Liver (tissue), 9 donors: ENCODE measurements around the gene TXNDC17. TPM values are rescaled to one million over a fixed set of nuclear protein-coding genes. Genes with fewer than 3 reads are reported as not detected.
"Not testable (repeated sequence)": the region's sequence is repeated elsewhere in the genome, so short reads cannot be mapped to it uniquely, and the experiment has no call there.

Experiments
- DNase-seq: peaks from one replicate; pipeline ENCODE4 v3.0.0-alpha.2; 2017; ENCODE audit warnings: low spot score
- H3K27ac ChIP-seq, 2 donors: one replicate each; pipeline ENCODE4 v1.7.0; 2013; ENCODE audit warnings: inconsistent platforms in 2 of 2, low read length in 2 of 2, control low read depth in 1 of 2, low read depth in 1 of 2, mild to moderate bottlenecking in 1 of 2
- H3K27me3 ChIP-seq, 4 donors: one replicate each; pipeline versions ENCODE4 v1.6.1 to v1.7.0; 2013; ENCODE audit warnings: low read length in 3 of 4, inconsistent platforms in 1 of 4, mild to moderate bottlenecking in 1 of 4, moderate library complexity in 1 of 4; ENCODE audit not compliant: control insufficient read depth in 4 of 4, insufficient read depth in 4 of 4
- H3K36me3 ChIP-seq, 4 donors: one replicate each; pipeline versions ENCODE4 v1.6.1 to v1.7.0; 2013; ENCODE audit warnings: low read length in 3 of 4, mild to moderate bottlenecking in 3 of 4, low read depth in 1 of 4, moderate library complexity in 1 of 4; ENCODE audit not compliant: control insufficient read depth in 4 of 4, insufficient read depth in 3 of 4
- H3K4me1 ChIP-seq, 4 donors: one replicate each; pipeline versions ENCODE4 v1.6.1 to v1.7.0; 2013; ENCODE audit warnings: low read length in 3 of 4, mild to moderate bottlenecking in 3 of 4, moderate library complexity in 1 of 4; ENCODE audit not compliant: control insufficient read depth in 4 of 4, insufficient read depth in 4 of 4
- H3K4me3 ChIP-seq, 3 donors: one replicate each; pipeline versions ENCODE4 v1.6.1 to v1.7.0; 2013; ENCODE audit warnings: low read length in 3 of 3, control low read depth in 1 of 3, low read depth in 1 of 3, mild to moderate bottlenecking in 1 of 3
- H3K9ac ChIP-seq, 2 donors: one replicate each; pipeline ENCODE4 v1.7.0; 2013; ENCODE audit warnings: low read length in 2 of 2, mild to moderate bottlenecking in 2 of 2, moderate library complexity in 2 of 2, control low read depth in 1 of 2, low read depth in 1 of 2
- H3K9me3 ChIP-seq, 4 donors: one replicate each; pipeline versions ENCODE4 v1.6.1 to v1.7.0; 2013; ENCODE audit warnings: low read length in 3 of 4; ENCODE audit not compliant: control insufficient read depth in 4 of 4
- ATF3 ChIP-seq: IDR thresholded peaks from 2 replicates; pipeline ENCODE4 v1.6.1; 2016; ENCODE audit warnings: antibody characterized with exemption
- EGR1 ChIP-seq, 2 donors: IDR thresholded peaks; 2 replicates each; pipeline ENCODE4 v1.6.1; 2016 to 2018; ENCODE audit warnings: antibody characterized with exemption in 2 of 2, low read depth in 2 of 2
- FOXA1 ChIP-seq: IDR thresholded peaks from 2 replicates; pipeline ENCODE4 v1.6.1; 2016; ENCODE audit warnings: antibody characterized with exemption
- FOXA2 ChIP-seq: IDR thresholded peaks from 2 replicates; pipeline ENCODE4 v1.6.1; 2016; ENCODE audit warnings: antibody characterized with exemption
- GABPA ChIP-seq, 2 donors: IDR thresholded peaks in 1 of 2; conservative IDR thresholded peaks in 1 of 2; 2 replicates each; pipeline ENCODE4 v1.6.1; 2016; ENCODE audit warnings: antibody characterized with exemption in 2 of 2, mild to moderate bottlenecking in 1 of 2, moderate library complexity in 1 of 2
- HNF4A ChIP-seq, 2 donors: conservative IDR thresholded peaks; 2 replicates each; pipeline ENCODE4 v1.6.1; 2016; ENCODE audit warnings: antibody characterized with exemption in 2 of 2, mild to moderate bottlenecking in 2 of 2
- HNF4G ChIP-seq: IDR thresholded peaks from 2 replicates; pipeline ENCODE4 v1.6.1; 2016; ENCODE audit warnings: antibody characterized with exemption
- JUND ChIP-seq, 2 donors: IDR thresholded peaks; 2 replicates each; pipeline ENCODE4 v1.6.1; 2016; ENCODE audit warnings: antibody characterized with exemption in 2 of 2
- RAD21 ChIP-seq, 2 donors: IDR thresholded peaks; 2 replicates each; pipeline ENCODE4 v1.6.1; 2016; ENCODE audit warnings: antibody characterized with exemption in 2 of 2, mild to moderate bottlenecking in 2 of 2
- SP1 ChIP-seq: IDR thresholded peaks from 2 replicates; pipeline ENCODE4 v1.6.1; 2018; ENCODE audit warnings: antibody characterized with exemption, mild to moderate bottlenecking
- TAF1 ChIP-seq: conservative IDR thresholded peaks from 2 replicates; pipeline ENCODE4 v1.6.1; 2016; ENCODE audit warnings: antibody characterized with exemption, mild to moderate bottlenecking
- YY1 ChIP-seq: IDR thresholded peaks from 2 replicates; pipeline ENCODE4 v1.6.1; 2016; ENCODE audit warnings: antibody characterized with exemption, mild to moderate bottlenecking
- whole genome bisulfite sequencing: extraction: QIAGEN DNeasy Blood & Tissue Kit; methylation state at CpG from one replicate; pipeline ENCODE4 v1.1.7; 2013; 5-methylcytosine and 5-hydroxymethylcytosine counted together
- polyA plus RNA-seq, 2 donors: library from polyadenylated mRNA; stranded (reverse) in 1 of 2; unstranded in 1 of 2; fragments of 200-250 nt in 1 of 2; fragments of >200 nt in 1 of 2; fragmentation: Nextera tagmentation in 1 of 2; extraction: Ambion mirVana in 1 of 2; gene quantifications; one replicate each; pipeline versions ENCODE4 v1.2.1 to v1.2.3, GENCODE V29; 2013 to 2015
- total RNA-seq, 2 donors: library from RNA; depleted of rRNA; stranded (reverse); fragments of >200 nt; gene quantifications; one replicate each; pipeline ENCODE4 v1.2.3, GENCODE V29; 2014
- TF ChIP-seq, protein P1 (sequence below): IDR thresholded peaks from 2 replicates; pipeline ENCODE4 v1.6.1; 2016; ENCODE audit warnings: antibody characterized with exemption
- TF ChIP-seq, protein P2 (sequence below): IDR thresholded peaks from 2 replicates; pipeline ENCODE4 v1.6.1; 2016; ENCODE audit warnings: antibody characterized with exemption
- TF ChIP-seq, protein P3 (sequence below): fragments of 150-350 bp; IDR thresholded peaks from 2 replicates; pipeline ENCODE4 v1.5.1; 2017; ENCODE audit warnings: improper control_type of control experiment, low read depth, low read length; ENCODE audit not compliant: missing input control
- donor health status: healthy.
- donor health status: healthy.
- donor health status: healthy.
- donor health status: healthy.
- donor health status: healthy.

Gene TXNDC17
- total and polyA plus RNA-seq, 4 donors = 32.9 to 329 (median 99.6) TPM

DNA sequence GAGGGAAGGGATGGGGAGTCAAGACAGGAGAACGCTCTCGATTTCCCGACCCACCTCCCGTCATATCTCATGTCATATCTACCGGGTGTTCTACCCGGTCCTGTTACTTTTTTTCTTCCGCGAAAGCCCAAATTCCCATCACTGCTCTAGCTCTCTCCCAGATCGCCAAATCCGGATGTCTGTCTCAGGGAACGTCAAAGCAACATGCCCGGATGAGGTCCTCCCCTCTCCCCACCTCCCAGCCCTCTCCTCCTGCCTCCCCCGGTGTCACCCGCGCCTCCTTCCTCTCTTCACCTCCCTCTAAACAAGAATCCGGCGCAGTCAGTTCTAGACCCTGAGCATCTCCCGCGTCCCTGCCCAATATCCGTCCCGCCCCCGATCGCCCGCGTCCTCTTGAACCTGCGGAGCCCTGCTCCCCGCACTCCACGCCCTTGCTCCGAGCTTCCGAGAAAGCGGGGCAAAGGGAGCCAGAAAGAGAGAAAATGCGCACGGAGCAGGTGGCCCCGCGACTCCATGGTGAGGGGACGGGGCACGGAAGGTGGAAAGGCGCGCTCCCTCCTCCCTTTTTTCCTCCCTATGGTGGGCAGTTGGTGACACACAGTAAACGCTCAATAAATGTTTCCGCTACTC, 15.0 kb downstream of the TXNDC17 start:
- not testable (repeated sequence) for H3K9me3 ChIP-seq, H3K27ac ChIP-seq, H3K9ac ChIP-seq, DNase-seq, H3K27me3 ChIP-seq, H3K4me3 ChIP-seq, H3K36me3 ChIP-seq
- peaks cover 2 to 28% (median 21%) of the 10 kb centered on the region in 4 donors for H3K4me1 ChIP-seq
- WGBS = 6% methylated on average over 38 of the region's 41 CpGs

DNA sequence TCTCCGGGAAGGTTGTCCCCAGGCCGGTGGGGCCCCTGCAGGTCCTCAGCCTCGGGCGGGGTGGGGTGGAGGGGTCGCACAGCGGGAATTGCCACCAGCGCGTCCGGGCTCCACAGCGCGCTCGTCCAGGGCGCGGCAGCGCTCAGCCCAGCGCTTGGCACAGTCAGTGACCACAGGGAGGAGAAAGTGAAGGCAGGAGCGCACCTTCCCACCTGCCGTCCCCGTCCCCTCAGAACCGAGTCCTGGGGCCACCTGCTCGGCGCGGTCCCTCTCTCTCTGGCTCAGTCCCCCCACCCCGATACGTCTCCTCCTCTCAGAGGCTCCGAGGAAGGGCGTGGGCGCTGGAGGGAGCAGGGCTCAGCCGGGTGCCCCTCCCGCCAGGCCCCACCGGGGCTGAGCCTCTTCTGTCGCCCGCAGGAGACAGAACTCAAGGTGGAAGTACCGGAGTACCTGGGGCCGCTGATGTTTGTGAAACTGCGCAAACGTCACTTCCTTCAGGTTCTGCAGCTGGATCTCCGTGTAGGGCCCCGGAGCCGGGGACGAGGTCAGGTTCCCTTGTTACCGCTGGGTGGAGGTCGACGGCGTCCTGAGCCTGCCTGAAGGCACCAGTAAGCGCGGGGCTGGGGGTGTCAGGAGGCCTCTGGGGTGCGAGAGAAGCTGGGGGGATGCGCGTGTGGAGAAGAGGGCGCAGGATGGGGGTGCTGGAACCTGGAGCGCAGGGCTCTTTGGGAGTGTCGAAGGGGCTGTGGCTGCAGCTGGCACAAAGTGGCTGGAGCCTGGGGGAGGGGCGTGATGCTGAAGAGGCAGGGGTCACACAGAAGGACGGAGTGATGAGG, 16.2 kb downstream of the TXNDC17 start:
- H3K9me3 ChIP-seq, H3K27ac ChIP-seq, DNase-seq, H3K27me3 ChIP-seq, H3K36me3 ChIP-seq, H3K9ac ChIP-seq, H3K4me3 ChIP-seq: not testable (repeated sequence)
- H3K4me1 ChIP-seq = peaks cover 2 to 23% (median 19%) of the 10 kb centered on the region in 4 donors
- WGBS = 13% methylated on average over 53 of the region's 55 CpGs

DNA sequence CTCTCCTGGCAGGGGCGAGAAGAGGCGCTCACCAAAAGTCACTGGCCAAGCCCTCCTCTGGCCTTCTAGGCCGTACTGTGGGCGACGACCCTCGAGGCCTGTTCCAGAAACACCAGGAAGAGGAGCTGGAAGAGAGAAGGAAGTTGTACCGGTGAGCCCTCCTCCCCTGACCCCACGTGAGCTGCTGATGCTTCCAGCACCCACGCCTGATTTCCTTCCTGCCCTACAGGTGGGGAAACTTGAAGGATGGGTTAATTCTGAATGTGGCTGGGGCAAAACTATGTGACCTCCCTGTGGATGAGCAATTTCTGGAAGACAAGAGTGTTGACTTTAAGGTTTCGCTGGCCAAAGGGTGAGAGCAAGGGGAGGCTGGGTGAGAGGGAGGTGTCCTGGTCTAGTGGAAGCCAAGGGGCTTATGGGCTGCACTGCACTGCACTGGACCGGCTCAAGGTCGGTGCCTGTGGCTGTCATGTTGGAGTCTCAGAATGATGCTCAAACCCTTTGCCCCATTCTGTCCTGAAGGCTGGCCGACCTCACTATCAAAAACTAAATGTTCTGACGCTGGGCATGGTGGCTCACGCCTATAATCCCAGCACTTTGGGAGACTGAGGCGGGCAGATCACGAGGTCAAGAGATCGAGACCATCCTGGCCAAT, 16.9 kb downstream of the TXNDC17 start:
- H3K27me3 ChIP-seq = no peaks in the 10 kb centered on the region
- H3K9ac ChIP-seq = no peak overlapping the region
- peaks cover 0 to 15% (median 12%) of the 10 kb centered on the region in 4 donors for H3K4me1 ChIP-seq
- no peak for TF ChIP-seq ATF3
- TF ChIP-seq SP1 = no peak
- no peak for TF ChIP-seq RAD21 (IDR thresholded peaks at IDR 0.05)
- TF ChIP-seq FOXA2 = no peak
- no peak for TF ChIP-seq HNF4A (conservative IDR thresholded peaks at IDR 0.05)
- TF ChIP-seq JUND (IDR thresholded peaks at IDR 0.05) = no peak
- TF ChIP-seq, protein P1, sequence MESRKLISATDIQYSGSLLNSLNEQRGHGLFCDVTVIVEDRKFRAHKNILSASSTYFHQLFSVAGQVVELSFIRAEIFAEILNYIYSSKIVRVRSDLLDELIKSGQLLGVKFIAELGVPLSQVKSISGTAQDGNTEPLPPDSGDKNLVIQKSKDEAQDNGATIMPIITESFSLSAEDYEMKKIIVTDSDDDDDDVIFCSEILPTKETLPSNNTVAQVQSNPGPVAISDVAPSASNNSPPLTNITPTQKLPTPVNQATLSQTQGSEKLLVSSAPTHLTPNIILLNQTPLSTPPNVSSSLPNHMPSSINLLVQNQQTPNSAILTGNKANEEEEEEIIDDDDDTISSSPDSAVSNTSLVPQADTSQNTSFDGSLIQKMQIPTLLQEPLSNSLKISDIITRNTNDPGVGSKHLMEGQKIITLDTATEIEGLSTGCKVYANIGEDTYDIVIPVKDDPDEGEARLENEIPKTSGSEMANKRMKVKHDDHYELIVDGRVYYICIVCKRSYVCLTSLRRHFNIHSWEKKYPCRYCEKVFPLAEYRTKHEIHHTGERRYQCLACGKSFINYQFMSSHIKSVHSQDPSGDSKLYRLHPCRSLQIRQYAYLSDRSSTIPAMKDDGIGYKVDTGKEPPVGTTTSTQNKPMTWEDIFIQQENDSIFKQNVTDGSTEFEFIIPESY = no peak
- TF ChIP-seq EGR1 (IDR thresholded peaks at IDR 0.05; ENCODE audit: low read depth in 2 of 2) = no peak
- TF ChIP-seq, protein P2, sequence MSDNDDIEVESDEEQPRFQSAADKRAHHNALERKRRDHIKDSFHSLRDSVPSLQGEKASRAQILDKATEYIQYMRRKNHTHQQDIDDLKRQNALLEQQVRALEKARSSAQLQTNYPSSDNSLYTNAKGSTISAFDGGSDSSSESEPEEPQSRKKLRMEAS = no peak
- TF ChIP-seq, protein P3, sequence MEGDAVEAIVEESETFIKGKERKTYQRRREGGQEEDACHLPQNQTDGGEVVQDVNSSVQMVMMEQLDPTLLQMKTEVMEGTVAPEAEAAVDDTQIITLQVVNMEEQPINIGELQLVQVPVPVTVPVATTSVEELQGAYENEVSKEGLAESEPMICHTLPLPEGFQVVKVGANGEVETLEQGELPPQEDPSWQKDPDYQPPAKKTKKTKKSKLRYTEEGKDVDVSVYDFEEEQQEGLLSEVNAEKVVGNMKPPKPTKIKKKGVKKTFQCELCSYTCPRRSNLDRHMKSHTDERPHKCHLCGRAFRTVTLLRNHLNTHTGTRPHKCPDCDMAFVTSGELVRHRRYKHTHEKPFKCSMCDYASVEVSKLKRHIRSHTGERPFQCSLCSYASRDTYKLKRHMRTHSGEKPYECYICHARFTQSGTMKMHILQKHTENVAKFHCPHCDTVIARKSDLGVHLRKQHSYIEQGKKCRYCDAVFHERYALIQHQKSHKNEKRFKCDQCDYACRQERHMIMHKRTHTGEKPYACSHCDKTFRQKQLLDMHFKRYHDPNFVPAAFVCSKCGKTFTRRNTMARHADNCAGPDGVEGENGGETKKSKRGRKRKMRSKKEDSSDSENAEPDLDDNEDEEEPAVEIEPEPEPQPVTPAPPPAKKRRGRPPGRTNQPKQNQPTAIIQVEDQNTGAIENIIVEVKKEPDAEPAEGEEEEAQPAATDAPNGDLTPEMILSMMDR = no peak
- TF ChIP-seq TAF1 = no peak
- TF ChIP-seq GABPA (IDR thresholded peaks at IDR 0.05 in 1 of 2, conservative IDR thresholded peaks at IDR 0.05 in 1 of 2) = no peak
- no peak for TF ChIP-seq YY1
- TF ChIP-seq HNF4G = no peak
- TF ChIP-seq FOXA1 = no peak
- WGBS = 87% methylated on average over 18 of the region's 18 CpGs
- no peak overlapping the region for H3K27ac ChIP-seq
- H3K9me3 ChIP-seq = no peaks in the 10 kb centered on the region
- H3K4me3 ChIP-seq = no peak overlapping the region
- no peaks in the 10 kb centered on the region for H3K36me3 ChIP-seq
- no peak for DNase-seq

- 87% methylated on average over 5 of the region's 5 CpGs for WGBS
- H3K4me3 ChIP-seq = not testable (repeated sequence)
Measured at GRCh38 chr17:6658411-6658810, 17.6 kb downstream of the TXNDC17 start.

More at GRCh38 chr17:6658411-6658810, 17.6 kb downstream of the TXNDC17 start:
- H3K27me3 ChIP-seq, H3K36me3 ChIP-seq, H3K9ac ChIP-seq, H3K27ac ChIP-seq, H3K4me1 ChIP-seq, H3K9me3 ChIP-seq, DNase-seq: not testable (repeated sequence)
